ENCODE measurements around the gene DOK6. TPM values are rescaled to one million over a fixed set of nuclear protein-coding genes. Genes with fewer than 3 reads are reported as not detected.

DOK6 gene
- total and polyA plus RNA-seq, 10 donors = 0.09 to 2.0 (median 0.40) TPM

GRCh38 chr18:69495841-69496533, 95.3 kb downstream of the DOK6 start:
- peak; percentile 70 for DNase-seq
- H3K27me3 ChIP-seq (replicated peaks in 1 of 7) = no peaks in the 10 kb centered on the region
- H3K9me3 ChIP-seq = peaks cover 0 to 10% (median 0%) of the 10 kb centered on the region in 8 donors
- WGBS, 5 donors = 84 to 91% (median 88%) methylated on average over 18 to 20 of the region's 20 CpGs
- no peaks in the 10 kb centered on the region for H3K4me1 ChIP-seq
- no peak overlapping the region for H3K27ac ChIP-seq
- intact Hi-C loops (cut with DNase I; ENCODE audit: low total_unique reads) = no loop called here
- no peaks in the 10 kb centered on the region for H3K36me3 ChIP-seq
- TF ChIP-seq CTCF (IDR thresholded peaks at IDR 0.05 in 8 of 11, conservative IDR thresholded peaks at IDR 0.05 in 3 of 11) (no peak), POLR2A (IDR thresholded peaks at IDR 0.05) (no peak), POLR2AphosphoS5 (IDR thresholded peaks at IDR 0.05) (no peak)
- no peak overlapping the region for H3K4me3 ChIP-seq

DNA sequence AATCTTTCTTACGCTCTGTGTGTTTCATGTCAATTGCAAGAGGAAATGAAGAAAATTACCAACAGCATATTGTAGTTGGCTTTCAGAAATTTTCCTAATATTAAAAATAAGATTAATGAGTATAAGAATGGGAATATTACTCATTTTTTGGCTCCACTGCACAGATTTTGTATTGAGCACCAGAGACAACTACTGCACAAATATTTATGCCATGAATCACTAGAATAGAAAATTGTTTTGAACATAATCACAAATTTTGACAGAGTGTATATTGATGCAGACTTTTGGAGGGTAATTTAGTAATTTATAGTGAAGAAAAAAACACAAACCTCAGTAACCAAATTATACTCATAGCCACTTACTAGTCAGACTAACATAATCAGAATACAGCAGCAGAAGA, 118.3 kb downstream of the DOK6 start:
- Histone ChIP-seq H3K27ac (no peak overlapping the region), H3K36me3 (no peaks in the 10 kb centered on the region), H3K4me3 (no peak overlapping the region), H3K4me1 (no peaks in the 10 kb centered on the region), H3K9me3 (no peaks in the 10 kb centered on the region), H3K27me3 (replicated peaks in 1 of 7) (no peaks in the 10 kb centered on the region)
- no peak for DNase-seq
- 86 to 98% (median 94%) methylated on average over 1 of the region's 1 CpG for WGBS, 5 donors
- TF ChIP-seq POLR2A (IDR thresholded peaks at IDR 0.05) (no peak), CTCF (IDR thresholded peaks at IDR 0.05 in 8 of 11, conservative IDR thresholded peaks at IDR 0.05 in 3 of 11) (no peak), POLR2AphosphoS5 (IDR thresholded peaks at IDR 0.05) (no peak)
- intact Hi-C loops (cut with DNase I; ENCODE audit: low total_unique reads) = no loop called here

- intact Hi-C loops (cut with DNase I; ENCODE audit: low total_unique reads) = no loop called here
- no peak overlapping the region for H3K27ac ChIP-seq
- DNase-seq = no peak
- H3K4me3 ChIP-seq = no peak overlapping the region
- no peaks in the 10 kb centered on the region for H3K27me3 ChIP-seq (replicated peaks in 1 of 7)
- H3K36me3 ChIP-seq = no peaks in the 10 kb centered on the region
- 73 to 88% (median 83%) methylated on average over 3 of the region's 3 CpGs for WGBS, 5 donors
- peaks cover 0 to 6% (median 0%) of the 10 kb centered on the region in 8 donors for H3K9me3 ChIP-seq
- H3K4me1 ChIP-seq = no peaks in the 10 kb centered on the region
- TF ChIP-seq CTCF (IDR thresholded peaks at IDR 0.05 in 8 of 11, conservative IDR thresholded peaks at IDR 0.05 in 3 of 11) (no peak), POLR2A (IDR thresholded peaks at IDR 0.05) (no peak), POLR2AphosphoS5 (IDR thresholded peaks at IDR 0.05) (no peak)
Observed at GRCh38 chr18:69523582-69523981, 122.9 kb downstream of the DOK6 start.

DNA sequence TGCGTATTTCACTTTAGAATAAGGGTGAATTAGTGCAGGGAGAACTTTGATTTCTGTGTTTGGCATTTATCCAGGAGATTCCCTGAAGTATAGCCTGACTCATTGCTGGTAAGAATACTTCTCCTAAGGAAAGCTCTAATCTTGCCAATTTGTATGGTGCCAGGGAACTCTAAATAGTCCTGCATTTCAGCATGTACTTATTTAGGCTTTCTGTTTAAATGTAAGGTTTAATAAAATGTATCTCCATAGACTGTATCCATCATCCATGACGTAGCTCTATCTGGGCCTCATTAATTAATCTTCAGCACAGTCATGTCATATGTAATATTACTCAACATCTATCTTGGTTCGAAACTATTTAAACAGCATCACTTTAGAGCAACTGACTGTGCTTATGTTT, 127.7 kb downstream of the DOK6 start:
- TF ChIP-seq POLR2A (IDR thresholded peaks at IDR 0.05) = no peak
- no peak for TF ChIP-seq POLR2AphosphoS5 (IDR thresholded peaks at IDR 0.05)
- no peak for TF ChIP-seq CTCF (IDR thresholded peaks at IDR 0.05 in 8 of 11, conservative IDR thresholded peaks at IDR 0.05 in 3 of 11)
- H3K4me1 ChIP-seq = no peaks in the 10 kb centered on the region
- H3K9me3 ChIP-seq = peaks cover 0 to 6% (median 0%) of the 10 kb centered on the region in 8 donors
- no peak for DNase-seq
- no peaks in the 10 kb centered on the region for H3K27me3 ChIP-seq (replicated peaks in 1 of 7)
- H3K4me3 ChIP-seq = no peak overlapping the region
- intact Hi-C loops (cut with DNase I; ENCODE audit: low total_unique reads) = no loop called here
- no peak overlapping the region for H3K27ac ChIP-seq
- 75 to 90% (median 83%) methylated on average over 3 of the region's 3 CpGs for WGBS, 5 donors
- H3K36me3 ChIP-seq = no peaks in the 10 kb centered on the region

Measured in spleen (tissue), 11 donors.